ENCODE measurements around the gene PPP2R1B.

Gene PPP2R1B

DNA sequence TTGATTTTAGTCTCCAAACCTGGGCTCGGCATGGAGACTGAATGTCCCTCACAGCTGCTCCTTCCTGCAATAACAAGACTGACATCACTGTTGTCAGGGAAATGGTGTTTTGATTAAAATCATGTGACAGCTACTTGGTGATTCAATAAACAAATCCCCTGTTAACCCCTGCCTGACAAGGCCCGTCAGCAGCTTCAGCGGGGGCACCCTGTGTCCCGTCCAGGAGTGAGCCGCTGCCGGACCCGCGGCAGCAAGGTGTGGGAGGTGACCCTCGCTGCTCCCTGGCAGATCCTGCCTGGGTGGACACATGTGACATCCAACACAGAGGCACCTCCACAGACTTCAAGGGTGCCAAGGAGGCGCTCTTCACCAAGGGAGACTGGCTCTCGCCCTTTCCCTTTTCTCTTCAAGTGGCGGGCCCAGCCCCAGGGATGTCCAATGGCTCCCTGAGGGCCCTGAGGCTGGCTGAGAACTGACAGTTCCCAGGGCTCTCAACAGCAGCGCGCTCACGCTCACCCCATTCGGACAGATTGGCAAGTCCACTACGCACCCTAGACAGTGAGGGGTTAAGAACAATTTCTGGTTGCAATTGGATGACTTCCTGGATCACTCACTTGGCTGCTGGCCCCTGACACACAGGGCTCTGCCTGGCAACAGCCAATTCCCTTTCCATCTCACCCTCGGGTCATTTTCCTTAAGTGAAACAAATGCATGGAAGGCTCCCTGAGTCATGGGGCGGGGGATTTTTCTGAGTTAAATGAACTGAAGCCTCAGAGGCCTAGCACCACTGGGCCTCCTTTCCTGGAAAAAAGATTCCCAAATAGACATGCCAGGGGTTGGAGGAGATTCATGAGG lies 30.7 kb downstream of the PPP2R1B start:
- TF ChIP-seq, protein P1, sequence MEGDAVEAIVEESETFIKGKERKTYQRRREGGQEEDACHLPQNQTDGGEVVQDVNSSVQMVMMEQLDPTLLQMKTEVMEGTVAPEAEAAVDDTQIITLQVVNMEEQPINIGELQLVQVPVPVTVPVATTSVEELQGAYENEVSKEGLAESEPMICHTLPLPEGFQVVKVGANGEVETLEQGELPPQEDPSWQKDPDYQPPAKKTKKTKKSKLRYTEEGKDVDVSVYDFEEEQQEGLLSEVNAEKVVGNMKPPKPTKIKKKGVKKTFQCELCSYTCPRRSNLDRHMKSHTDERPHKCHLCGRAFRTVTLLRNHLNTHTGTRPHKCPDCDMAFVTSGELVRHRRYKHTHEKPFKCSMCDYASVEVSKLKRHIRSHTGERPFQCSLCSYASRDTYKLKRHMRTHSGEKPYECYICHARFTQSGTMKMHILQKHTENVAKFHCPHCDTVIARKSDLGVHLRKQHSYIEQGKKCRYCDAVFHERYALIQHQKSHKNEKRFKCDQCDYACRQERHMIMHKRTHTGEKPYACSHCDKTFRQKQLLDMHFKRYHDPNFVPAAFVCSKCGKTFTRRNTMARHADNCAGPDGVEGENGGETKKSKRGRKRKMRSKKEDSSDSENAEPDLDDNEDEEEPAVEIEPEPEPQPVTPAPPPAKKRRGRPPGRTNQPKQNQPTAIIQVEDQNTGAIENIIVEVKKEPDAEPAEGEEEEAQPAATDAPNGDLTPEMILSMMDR (IDR thresholded peaks at IDR 0.05; ENCODE audit: borderline replicate concordance, control extremely low read depth, extremely low read depth, insufficient read depth, missing control alignments) = no peak
- no peak for DNase-seq (ENCODE audit: low spot score)

DNA sequence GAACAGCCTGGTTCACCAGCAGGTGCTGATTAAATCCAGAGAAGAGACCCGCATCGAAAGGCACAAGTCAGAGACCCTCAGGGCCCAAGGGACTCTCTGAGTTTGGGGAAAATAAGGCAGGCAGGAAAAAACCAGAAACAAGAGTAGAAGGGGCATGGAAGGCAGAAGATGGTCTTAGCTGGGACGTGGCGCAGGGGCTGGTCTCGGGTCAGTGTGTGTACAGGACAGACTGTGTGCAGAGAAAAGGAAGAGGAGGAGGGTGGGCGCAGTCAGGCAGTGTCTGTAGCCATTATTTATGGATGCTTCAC lies 31.3 kb downstream of the PPP2R1B start:
- in situ Hi-C loops (cut with MboI; ENCODE audit: low sequenced_read_pairs, unreplicated experiment) = no loop called here
- TF ChIP-seq, protein P1 (IDR thresholded peaks at IDR 0.05; ENCODE audit: borderline replicate concordance, control extremely low read depth, extremely low read depth, insufficient read depth, missing control alignments) = no peak

More for the DNA sequence above, 30.7 kb downstream of the PPP2R1B start:
- in situ Hi-C loops (cut with MboI; ENCODE audit: low sequenced_read_pairs, unreplicated experiment) = no loop called here

DNA sequence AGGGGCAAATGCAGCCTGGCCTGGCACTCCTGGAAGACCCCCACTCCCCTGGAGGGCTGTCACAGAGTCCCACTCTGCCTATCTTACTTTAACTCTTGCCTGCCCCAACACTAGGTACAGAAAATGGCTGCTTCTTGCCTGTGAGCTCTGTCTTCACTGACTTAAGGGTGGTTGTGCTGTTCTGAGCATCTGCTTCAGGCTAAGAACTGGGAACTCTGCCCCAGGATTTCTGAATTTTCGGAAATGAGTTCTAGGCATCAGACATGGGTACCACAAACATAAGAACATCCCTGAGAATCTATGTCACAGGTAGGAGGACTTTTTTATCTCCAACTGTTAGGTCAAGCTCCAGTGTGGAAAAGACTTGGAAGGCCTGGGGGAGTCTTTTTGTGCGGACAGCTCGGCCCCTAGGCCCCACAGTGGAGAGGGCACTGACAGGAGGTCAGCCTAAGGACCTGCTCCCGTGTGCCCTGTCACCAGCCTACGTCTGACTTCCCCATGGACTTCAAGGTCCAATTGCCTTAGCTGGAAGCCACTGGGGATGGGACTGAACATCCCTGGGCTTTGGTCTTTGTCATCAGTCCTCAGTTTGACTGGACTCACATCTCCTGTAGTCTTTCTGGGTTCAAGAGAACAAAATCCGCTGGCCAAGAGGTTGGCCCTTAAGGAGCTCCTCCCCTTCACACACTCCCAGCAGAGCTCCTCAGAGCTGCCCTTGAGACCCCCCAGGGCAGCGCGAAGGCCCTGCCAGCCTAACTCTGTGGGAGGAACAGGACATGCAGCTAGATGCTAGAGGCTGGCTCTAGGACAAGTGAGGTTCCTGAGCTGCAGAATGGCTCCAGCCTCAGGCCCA lies 31.9 kb downstream of the PPP2R1B start:
- in situ Hi-C loops (cut with MboI; ENCODE audit: low sequenced_read_pairs, unreplicated experiment) = no loop called here
- DNase-seq (ENCODE audit: low spot score) = no peak
- TF ChIP-seq, protein P1 (IDR thresholded peaks at IDR 0.05; ENCODE audit: borderline replicate concordance, control extremely low read depth, extremely low read depth, insufficient read depth, missing control alignments) = no peak

More for the DNA sequence above, 31.3 kb downstream of the PPP2R1B start:
- DNase-seq (ENCODE audit: low spot score) = no peak

DNA sequence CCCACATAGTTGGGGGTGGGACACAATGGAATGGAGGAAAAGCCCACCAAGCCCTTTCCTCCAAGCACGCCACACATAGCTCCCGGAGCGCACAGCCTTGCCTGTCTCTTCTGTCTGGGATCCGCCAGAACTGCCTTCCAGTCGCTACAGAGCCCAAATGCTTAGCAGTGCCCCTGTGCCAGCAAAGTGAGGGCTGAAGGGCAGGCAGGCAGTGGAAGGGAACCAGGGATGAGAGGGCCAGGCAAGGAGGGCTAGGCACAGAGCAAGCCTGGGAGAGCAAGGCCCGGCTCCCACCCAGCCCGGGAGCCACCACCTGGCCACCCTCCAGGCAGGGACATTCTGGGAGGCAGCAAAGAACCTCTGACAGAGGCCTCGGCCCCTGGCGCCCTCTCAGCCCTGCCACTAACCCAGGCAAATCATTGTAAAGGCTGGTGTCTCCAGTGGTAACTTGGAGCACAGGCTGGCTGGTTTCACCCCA lies 32.5 kb downstream of the PPP2R1B start:
- DNase-seq (ENCODE audit: low spot score) = no peak
- in situ Hi-C loops (cut with MboI; ENCODE audit: low sequenced_read_pairs, unreplicated experiment) = no loop called here
- TF ChIP-seq, protein P1 (IDR thresholded peaks at IDR 0.05; ENCODE audit: borderline replicate concordance, control extremely low read depth, extremely low read depth, insufficient read depth, missing control alignments) = no peak

DNA sequence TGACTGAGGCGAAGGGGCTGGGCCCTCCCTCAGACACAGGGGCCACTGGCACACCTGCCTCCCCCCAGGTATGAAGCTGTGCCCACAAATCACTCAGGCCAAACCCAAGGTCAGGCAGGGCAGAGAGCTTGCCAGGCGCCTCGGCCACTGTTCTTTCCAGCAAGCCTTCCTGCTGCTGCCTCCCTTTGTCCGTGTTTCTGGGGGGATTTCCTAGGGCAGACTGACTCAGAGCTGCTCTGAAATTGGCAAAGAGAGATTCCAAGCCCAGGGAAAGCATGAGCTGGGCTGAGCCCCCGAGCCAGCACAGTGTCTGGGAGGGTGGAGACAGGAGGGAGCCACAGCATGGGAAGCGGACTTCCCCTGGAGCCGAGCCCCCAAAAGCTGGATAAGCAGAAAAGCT lies 33.2 kb downstream of the PPP2R1B start:
- TF ChIP-seq, protein P1 (IDR thresholded peaks at IDR 0.05; ENCODE audit: borderline replicate concordance, control extremely low read depth, extremely low read depth, insufficient read depth, missing control alignments) = no peak
- in situ Hi-C loops (cut with MboI; ENCODE audit: low sequenced_read_pairs, unreplicated experiment) = no loop called here
- DNase-seq (ENCODE audit: low spot score) = no peak

DNA sequence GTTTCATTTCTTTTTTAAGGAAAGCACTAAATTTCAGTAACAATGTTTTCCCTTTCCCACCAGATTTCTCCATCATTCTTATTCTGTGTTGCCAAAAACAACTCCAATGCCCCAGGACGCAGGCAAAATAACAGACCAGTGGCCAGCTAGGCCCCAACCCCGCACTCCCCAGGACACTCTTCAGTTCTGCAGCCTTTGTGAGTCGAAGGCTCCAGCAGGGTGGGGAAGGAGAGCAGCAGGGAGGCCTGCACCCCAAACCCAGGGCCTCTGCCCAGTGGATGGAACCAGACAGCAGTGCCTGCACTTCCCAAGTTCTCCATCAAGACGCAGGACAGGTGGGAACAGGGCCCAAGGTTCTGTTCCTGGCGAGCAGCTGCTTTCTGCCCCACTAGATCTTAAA lies 34.4 kb downstream of the PPP2R1B start:
- TF ChIP-seq, protein P1 (IDR thresholded peaks at IDR 0.05; ENCODE audit: borderline replicate concordance, control extremely low read depth, extremely low read depth, insufficient read depth, missing control alignments) = no peak
- in situ Hi-C loops (cut with MboI; ENCODE audit: low sequenced_read_pairs, unreplicated experiment) = no loop called here

More for the DNA sequence above, 34.4 kb downstream of the PPP2R1B start:
- DNase-seq (ENCODE audit: low spot score) = no peak
